GM21576 (cell line): ENCODE data around the gene ACSM5.
"Not testable (repeated sequence)": the region's sequence is repeated elsewhere in the genome, so short reads cannot be mapped to it uniquely, and the experiment has no call there.

Experiments
- ATAC-seq: cut with Tn5 transposase; IDR thresholded peaks from one replicate; pipeline ENCODE4 v1.9.1; 2021; ENCODE audit warnings: mild to moderate bottlenecking, moderate library complexity; ENCODE audit not compliant: unreplicated experiment

Gene ACSM5

GRCh38 chr16:20398603-20399002 lies 10.7 kb upstream of the ACSM5 start:
- ATAC-seq: no peak

DNA sequence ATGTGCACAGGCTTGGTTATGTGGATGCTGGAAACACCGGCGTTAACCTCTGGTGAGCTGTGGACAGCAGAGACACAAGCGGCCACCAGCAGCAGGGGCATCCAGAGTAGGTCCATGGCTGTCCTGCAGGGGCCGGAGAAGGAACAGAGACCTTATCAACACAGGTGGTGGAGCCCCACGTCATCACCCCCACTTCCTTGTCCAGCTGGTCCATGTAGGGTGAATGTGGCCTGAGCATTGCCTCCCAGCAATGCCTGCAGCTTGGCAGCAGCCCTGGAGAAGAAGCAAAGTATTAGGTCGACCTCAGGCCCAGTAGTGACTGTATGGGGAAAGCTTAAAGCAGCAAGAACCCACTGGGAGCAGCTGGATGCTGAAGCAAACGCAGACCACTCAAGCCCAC lies 10.1 kb upstream of the ACSM5 start:
- no peak for ATAC-seq

GRCh38 chr16:20401066-20401465 lies 8.3 kb upstream of the ACSM5 start:
- ATAC-seq: no peak

DNA sequence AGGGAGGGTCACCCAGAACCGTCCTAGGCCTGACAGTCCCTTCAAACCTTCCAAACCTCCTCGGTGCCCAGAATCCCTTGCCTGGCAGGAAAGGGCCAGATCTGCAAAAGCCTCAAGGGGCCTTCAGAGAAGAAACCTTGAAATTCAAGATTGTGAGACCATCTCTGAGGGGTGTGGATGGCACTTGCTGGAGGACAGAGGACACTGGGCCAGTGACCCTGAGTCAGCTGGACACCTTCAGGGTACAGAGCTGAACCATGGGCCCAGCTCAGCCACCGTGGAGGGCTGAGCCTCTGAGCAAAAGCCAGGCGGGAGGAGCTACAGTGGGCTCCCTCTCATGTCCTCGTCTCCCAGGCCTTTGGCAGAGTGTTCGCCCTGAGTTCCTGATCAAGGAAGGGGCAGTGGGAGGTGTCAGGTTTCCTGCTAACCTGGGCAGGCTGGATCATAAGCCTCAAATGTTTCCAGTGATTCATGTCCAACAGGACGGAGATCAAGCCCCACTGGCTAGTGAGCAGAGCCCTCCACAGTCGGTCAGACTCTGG lies 7.8 kb upstream of the ACSM5 start:
- no peak for ATAC-seq

DNA sequence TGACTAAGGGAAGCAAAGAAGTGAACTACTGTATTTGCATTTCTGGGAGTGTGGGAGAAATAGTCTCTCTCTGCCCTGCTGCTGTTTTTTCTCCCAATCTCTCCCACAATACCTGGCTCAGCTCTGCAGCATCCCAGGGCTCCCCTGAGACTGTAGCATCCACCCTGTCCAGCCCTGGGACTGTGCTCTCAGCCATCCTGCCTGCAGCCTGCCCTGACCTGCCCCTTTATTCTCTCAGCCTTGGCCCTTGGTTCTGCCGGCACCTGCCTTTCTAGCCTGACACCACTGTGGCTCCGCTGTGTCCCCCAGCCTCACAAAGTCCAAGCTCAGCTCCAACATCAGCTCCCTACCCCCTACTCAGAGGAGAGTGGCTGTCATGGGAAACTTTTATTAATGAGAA lies 6.7 kb upstream of the ACSM5 start:
- no peak for ATAC-seq

DNA sequence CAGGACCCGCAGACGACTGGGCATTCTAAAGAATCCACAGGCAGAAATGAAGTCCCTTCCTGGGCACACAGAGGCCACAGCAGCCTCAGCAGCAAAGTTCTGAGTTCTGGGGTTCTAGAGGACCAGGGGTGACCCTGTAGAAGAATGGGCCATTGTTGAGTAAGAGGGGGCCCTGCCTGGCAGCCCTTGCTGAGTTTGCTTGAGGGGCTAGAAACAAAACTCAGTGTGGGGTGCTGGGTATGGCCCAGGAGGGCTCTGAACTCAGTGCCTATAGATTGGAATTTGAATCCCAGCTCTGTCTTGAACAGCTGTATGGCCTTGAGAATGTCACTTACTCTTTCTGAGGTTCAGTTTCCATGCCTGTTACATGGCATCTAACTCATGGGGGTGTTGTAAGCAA lies 4.7 kb upstream of the ACSM5 start, which contains the start of gene PDILT:
Gene PDILT, minus strand, starts transcription at position 101 of the 400 bp plus-strand sequence. CDS start 5,437 bp downstream, outside the sequence.
- ATAC-seq: no peak

DNA sequence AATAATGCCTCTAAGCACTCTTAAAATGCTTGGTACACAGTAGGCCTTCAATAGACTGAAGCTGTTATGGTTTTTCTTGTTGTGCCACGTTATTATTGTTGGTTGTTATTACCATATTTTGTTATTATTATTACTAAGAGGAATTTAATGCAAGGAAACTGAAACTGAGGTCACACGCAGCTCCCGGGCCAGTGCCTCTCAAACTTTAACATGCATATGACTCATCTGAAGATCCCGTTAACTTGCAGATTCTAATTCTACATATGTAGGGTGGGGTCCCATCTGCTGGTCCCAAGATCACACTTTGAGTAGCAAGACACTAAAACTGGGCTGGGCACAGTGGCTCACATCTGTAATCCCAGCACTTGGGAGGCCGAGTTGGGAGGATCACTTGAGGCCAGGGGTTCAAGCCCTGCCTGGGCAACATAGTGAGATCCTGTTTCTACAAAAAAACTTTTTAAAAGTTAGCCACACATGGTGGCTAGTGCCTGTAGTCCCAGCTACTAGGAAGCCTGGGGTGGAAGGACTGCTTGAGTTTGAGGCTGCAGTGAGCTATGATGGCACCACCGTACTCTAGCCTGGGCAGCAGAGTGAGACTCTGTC lies 888 bp downstream of the ACSM5 start:
- ATAC-seq: no peak

DNA sequence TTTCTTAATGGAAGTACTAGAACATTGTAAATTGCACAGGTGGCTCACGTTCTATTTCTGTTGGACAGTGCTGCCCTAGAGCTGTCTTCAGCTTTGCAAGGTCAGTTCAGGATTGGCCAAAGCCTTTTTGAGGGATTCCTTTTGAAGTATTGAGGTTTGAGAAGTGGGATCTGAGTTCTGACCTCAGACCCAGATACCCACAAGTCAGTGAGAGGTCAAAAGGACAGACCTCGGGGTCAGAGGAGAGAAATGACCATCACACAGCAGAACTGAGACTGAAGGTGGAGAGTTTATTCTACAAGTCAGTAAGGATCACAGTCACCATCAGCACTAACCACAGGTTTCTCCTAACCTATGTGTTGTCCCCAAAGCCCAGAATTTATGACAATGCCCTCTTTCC lies 1.7 kb downstream of the ACSM5 start:
- no peak for ATAC-seq

DNA sequence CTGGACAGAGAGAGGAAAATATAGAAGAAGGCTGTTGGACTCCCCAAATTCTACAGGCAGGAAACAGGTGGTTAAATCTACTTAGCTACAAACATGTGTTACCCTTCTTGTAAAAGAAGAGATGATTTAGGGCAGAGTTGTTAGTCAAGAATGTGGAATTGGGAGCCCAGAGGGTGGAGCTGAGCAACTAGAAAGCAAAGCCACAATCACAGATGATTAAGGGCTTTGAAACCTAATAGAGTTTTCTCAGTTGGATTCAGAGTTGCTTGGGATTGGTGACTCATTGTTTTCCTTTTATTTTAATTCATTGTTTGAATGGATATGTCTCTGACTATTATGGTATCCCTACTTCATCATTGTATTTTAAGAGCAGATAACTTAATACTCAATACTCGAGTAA lies 6.2 kb downstream of the ACSM5 start:
- ATAC-seq: no peak

- not testable (repeated sequence) for ATAC-seq
Observed at GRCh38 chr16:20419093-20419492, 9.8 kb downstream of the ACSM5 start.

- not testable (repeated sequence) for ATAC-seq
Observed at GRCh38 chr16:20421748-20422147, 12.4 kb downstream of the ACSM5 start.

DNA sequence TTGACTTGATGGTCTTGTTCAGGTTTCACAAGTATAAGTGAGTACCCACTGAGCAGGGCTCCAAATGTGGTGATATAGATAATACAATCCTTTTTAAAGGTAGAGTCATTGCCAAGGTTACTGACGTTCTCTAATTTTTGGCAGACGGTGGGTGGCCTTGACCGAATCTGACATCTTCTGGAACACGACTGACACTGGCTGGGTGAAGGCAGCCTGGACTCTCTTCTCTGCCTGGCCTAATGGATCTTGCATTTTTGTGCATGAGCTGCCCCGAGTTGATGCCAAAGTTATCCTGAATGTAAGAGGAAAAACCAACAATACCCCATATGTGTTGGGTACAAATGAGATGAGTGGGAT lies 14.4 kb downstream of the ACSM5 start:
- not testable (repeated sequence) for ATAC-seq

- no peak for ATAC-seq
Observed at GRCh38 chr16:20424129-20424866, 15.0 kb downstream of the ACSM5 start.

GRCh38 chr16:20427401-20427797 lies 18.1 kb downstream of the ACSM5 start:
- not testable (repeated sequence) for ATAC-seq

DNA sequence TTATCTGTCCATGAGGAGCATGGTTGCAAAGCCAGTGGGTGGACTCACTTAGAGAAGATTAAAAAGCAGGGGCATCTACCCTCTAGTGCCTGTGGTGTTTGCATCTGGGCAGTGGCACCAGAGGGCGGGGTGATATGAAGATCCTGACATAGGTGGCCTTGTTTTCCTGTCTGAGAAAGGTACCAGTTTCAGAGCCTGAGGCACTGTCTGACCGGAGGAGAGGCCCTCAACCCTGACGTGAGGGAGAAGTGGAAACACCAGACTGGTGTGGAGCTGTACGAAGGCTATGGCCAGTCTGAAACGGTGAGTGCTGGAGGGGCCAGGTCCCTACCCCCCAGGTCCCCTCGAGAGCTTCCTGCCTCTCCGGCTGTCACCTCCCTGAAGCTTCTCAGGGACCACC lies 20.2 kb downstream of the ACSM5 start:
- ATAC-seq: not testable (repeated sequence)

- not testable (repeated sequence) for ATAC-seq
Observed at GRCh38 chr16:20430480-20430879, 21.1 kb downstream of the ACSM5 start.

DNA sequence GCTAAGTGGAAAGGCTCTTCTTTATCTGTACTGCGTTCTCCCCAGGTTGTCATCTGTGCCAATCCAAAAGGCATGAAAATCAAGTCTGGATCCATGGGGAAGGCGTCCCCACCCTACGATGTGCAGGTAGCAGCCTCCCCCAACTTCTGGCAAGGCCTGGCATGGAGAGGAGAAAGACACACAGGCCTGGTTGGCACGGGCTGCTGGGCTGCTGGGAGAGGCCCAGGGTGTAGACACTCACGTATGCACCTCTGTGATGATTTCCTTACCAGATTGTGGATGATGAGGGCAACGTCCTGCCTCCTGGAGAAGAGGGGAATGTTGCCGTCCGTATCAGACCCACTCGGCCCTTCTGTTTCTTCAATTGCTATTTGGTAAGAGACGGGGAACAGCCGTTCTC lies 21.6 kb downstream of the ACSM5 start:
- ATAC-seq: no peak

DNA sequence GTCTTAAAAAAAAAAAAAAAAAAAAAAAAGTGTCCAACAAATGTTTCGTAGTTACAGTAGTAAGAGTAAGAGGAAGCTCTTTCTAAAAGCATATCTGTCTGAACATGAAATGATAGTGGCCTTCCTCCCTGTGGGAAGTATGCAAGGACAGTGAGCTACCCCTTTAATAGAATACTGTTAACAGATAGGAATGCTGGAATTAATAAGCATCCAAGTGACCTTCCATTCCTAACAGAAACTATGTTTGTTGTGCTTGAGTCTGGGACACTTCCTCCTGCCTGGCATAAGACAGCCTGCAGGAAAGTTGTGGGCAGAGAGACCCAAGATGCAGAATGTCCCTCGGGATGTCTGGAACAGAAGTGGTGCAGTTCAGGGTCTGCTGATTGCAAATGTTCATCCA lies 29.6 kb downstream of the ACSM5 start:
- ATAC-seq: not testable (repeated sequence)

GRCh38 chr16:20439820-20440231 lies 30.5 kb downstream of the ACSM5 start:
- ATAC-seq: not testable (repeated sequence)

DNA sequence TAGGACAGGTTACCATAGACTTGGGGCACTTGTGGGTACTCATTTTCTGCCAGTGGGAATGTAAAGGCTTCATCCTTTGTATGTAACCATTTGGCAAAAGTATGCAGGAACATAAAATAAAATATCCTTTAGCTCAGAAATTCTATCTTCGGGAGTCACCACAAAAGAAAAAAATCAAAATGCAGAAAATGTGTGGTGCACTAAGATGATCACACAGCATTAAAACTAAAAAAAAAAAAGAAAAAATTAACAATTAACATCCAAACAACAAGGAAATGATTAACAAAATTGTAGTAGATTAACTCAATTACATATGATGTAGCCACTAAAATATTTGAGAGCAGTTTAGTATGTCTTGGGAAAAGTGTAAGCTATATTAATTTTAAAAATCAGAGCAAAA lies 31.4 kb downstream of the ACSM5 start:
- not testable (repeated sequence) for ATAC-seq

- no peak for ATAC-seq
Observed at GRCh38 chr16:20441191-20441590, 31.9 kb downstream of the ACSM5 start.

DNA sequence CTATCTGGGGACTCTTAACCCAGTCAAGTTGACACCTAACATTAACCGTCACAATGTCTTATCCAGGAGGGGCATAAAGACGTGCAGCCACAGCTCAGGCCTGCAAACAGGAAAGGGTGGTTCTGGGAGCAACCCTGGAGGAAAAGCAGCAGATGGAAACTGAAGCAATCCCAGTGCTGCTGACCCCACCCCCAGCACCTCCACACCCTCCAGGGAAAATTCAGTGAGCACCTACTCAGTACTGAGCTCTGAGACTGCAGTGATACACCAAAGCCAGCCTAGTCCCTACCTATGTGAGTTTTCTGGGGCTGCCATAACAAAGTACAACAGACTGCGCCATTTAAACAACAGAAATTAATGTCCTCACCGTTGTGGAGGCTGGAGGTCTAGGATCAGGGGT lies 32.5 kb downstream of the ACSM5 start:
- not testable (repeated sequence) for ATAC-seq
